ENCODE measurements around the gene PTPRT.

Gene PTPRT

GRCh38 chr20:42179768-42180167 lies 1009.9 kb downstream of the PTPRT start:
- no peaks in the 10 kb centered on the region for H3K9me3 ChIP-seq (ENCODE audit: insufficient read depth, low read length)
- no peaks in the 10 kb centered on the region for H4K20me1 ChIP-seq (ENCODE audit: low read depth, low read length)
- H3K9ac ChIP-seq (ENCODE audit: low read length): no peak overlapping the region
- no peak overlapping the region for H2AFZ ChIP-seq (ENCODE audit: low read depth, low read length, severe bottlenecking)
- no peak overlapping the region for H3K4me3 ChIP-seq (ENCODE audit: insufficient read depth, low read length, poor library complexity, severe bottlenecking)
- TF ChIP-seq, protein P1, sequence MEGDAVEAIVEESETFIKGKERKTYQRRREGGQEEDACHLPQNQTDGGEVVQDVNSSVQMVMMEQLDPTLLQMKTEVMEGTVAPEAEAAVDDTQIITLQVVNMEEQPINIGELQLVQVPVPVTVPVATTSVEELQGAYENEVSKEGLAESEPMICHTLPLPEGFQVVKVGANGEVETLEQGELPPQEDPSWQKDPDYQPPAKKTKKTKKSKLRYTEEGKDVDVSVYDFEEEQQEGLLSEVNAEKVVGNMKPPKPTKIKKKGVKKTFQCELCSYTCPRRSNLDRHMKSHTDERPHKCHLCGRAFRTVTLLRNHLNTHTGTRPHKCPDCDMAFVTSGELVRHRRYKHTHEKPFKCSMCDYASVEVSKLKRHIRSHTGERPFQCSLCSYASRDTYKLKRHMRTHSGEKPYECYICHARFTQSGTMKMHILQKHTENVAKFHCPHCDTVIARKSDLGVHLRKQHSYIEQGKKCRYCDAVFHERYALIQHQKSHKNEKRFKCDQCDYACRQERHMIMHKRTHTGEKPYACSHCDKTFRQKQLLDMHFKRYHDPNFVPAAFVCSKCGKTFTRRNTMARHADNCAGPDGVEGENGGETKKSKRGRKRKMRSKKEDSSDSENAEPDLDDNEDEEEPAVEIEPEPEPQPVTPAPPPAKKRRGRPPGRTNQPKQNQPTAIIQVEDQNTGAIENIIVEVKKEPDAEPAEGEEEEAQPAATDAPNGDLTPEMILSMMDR (IDR thresholded peaks at IDR 0.05; ENCODE audit: insufficient read depth, low read length, poor library complexity, severe bottlenecking): no peak
- TF ChIP-seq EZH2phosphoT487 (conservative IDR thresholded peaks at IDR 0.05; ENCODE audit: low read length): no peak
- no peak overlapping the region for H3K4me2 ChIP-seq (ENCODE audit: low read depth, low read length, poor library complexity, severe bottlenecking)
- no peaks in the 10 kb centered on the region for H3F3A ChIP-seq (ENCODE audit: insufficient read depth)
- no peaks in the 10 kb centered on the region for H3K9me2 ChIP-seq (replicated peaks; ENCODE audit: insufficient read depth, low read length)
- H3K79me2 ChIP-seq (ENCODE audit: insufficient read depth, low read length): no peaks in the 10 kb centered on the region
- H3K27ac ChIP-seq (ENCODE audit: low read depth, low read length): no peak overlapping the region
- no peaks in the 10 kb centered on the region for H3K27me3 ChIP-seq (ENCODE audit: low read length)
- no peaks in the 10 kb centered on the region for H3K36me3 ChIP-seq (ENCODE audit: low read length)

DNA sequence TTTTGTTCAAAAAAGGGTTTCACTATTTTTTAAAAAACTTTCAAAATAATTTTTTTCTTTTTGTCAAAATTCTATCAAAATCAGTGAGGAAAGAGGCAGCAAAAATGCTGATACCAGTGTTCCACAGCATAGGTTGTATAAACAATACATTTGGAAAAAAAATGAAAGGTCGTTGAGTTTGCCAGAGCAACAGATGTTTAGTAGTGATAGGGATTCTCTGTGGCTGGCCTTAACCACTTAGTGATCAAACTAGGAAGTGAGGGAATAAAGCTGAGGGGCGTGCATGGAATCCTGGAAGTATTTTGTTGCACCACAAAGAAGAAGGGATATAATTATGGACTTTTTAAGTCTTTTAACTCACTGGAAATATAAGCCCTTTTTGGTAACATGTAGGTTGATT lies 1016.3 kb downstream of the PTPRT start:
- H3K4me3 ChIP-seq (ENCODE audit: insufficient read depth, low read length, poor library complexity, severe bottlenecking): no peak overlapping the region
- no peaks in the 10 kb centered on the region for H3K79me2 ChIP-seq (ENCODE audit: insufficient read depth, low read length)
- H3K9ac ChIP-seq (ENCODE audit: low read length): no peak overlapping the region
- no peak overlapping the region for H3K27ac ChIP-seq (ENCODE audit: low read depth, low read length)
- no peak overlapping the region for H3K4me2 ChIP-seq (ENCODE audit: low read depth, low read length, poor library complexity, severe bottlenecking)
- no peaks in the 10 kb centered on the region for H3K36me3 ChIP-seq (ENCODE audit: low read length)
- H3K27me3 ChIP-seq (ENCODE audit: low read length): no peaks in the 10 kb centered on the region
- no peaks in the 10 kb centered on the region for H3K9me3 ChIP-seq (ENCODE audit: insufficient read depth, low read length)
- no peak overlapping the region for H2AFZ ChIP-seq (ENCODE audit: low read depth, low read length, severe bottlenecking)
- H3K9me2 ChIP-seq (replicated peaks; ENCODE audit: insufficient read depth, low read length): no peaks in the 10 kb centered on the region
- no peaks in the 10 kb centered on the region for H3F3A ChIP-seq (ENCODE audit: insufficient read depth)
- TF ChIP-seq EZH2phosphoT487 (conservative IDR thresholded peaks at IDR 0.05; ENCODE audit: low read length): no peak
- TF ChIP-seq, protein P1 (IDR thresholded peaks at IDR 0.05; ENCODE audit: insufficient read depth, low read length, poor library complexity, severe bottlenecking): no peak
- no peaks in the 10 kb centered on the region for H4K20me1 ChIP-seq (ENCODE audit: low read depth, low read length)

DNA sequence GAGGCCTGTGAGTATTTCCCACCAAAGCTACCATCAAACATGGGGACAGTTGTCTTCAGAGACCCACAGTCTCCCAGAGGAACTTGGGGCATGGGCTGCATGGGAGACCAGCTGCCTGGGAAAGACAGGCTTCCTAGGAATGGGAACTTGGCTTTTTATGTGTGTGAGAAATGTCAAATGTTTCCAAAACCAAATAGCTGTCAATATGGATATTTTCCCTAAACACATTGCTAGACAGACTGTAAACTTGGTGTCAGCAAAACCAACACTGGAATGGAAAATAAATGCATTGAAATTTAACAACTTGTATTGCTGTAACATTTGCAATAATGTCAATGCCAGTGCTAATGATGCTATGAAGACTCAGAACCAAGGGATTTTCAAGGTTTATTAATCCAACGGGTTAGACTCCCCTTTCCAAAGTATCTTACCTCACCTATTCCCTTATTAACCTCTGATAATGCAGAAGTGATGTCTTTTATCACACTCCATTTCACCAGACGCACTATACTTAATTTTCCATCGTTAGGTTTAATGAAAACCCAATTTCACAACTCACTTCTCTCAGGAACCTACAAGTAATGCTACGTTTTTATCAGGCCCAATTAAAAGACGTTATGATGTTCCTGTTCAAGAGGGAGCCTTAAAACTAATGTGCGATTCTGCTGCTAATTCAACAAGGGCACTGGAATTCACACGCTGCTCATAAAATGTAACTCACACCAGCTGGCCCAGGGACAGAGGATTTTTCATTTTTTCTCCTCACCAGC lies 1025.4 kb downstream of the PTPRT start:
- H3K9me2 ChIP-seq (replicated peaks; ENCODE audit: insufficient read depth, low read length): no peaks in the 10 kb centered on the region
- no peak overlapping the region for H3K27ac ChIP-seq (ENCODE audit: low read depth, low read length)
- no peak overlapping the region for H3K4me3 ChIP-seq (ENCODE audit: insufficient read depth, low read length, poor library complexity, severe bottlenecking)
- H2AFZ ChIP-seq (ENCODE audit: low read depth, low read length, severe bottlenecking): no peak overlapping the region
- no peaks in the 10 kb centered on the region for H3F3A ChIP-seq (ENCODE audit: insufficient read depth)
- H3K79me2 ChIP-seq (ENCODE audit: insufficient read depth, low read length): no peaks in the 10 kb centered on the region
- H3K27me3 ChIP-seq (ENCODE audit: low read length): no peaks in the 10 kb centered on the region
- TF ChIP-seq, protein P1 (IDR thresholded peaks at IDR 0.05; ENCODE audit: insufficient read depth, low read length, poor library complexity, severe bottlenecking): no peak
- TF ChIP-seq EZH2phosphoT487 (conservative IDR thresholded peaks at IDR 0.05; ENCODE audit: low read length): no peak
- no peaks in the 10 kb centered on the region for H4K20me1 ChIP-seq (ENCODE audit: low read depth, low read length)
- H3K9me3 ChIP-seq (ENCODE audit: insufficient read depth, low read length): no peaks in the 10 kb centered on the region
- no peak overlapping the region for H3K9ac ChIP-seq (ENCODE audit: low read length)
- no peaks in the 10 kb centered on the region for H3K36me3 ChIP-seq (ENCODE audit: low read length)
- no peak overlapping the region for H3K4me2 ChIP-seq (ENCODE audit: low read depth, low read length, poor library complexity, severe bottlenecking)

Measured in SU-DHL-6 (cell line).